K562 (cell line): ENCODE measurements around the gene CELSR1. TPM values are rescaled to one million over a fixed set of nuclear protein-coding genes. Genes with fewer than 3 reads are reported as not detected.

ENCODE experiments used
- CBX1 ChIP-seq: sonication (generic); IDR thresholded peaks from 2 replicates; pipeline ENCODE4 v1.6.1; 2016; ENCODE audit warnings: antibody characterized with exemption, low read depth, mild to moderate bottlenecking
- POLR3A ChIP-seq: IDR thresholded peaks from 2 replicates; pipeline ENCODE4 v1.6.1; 2011; ENCODE audit warnings: borderline replicate concordance, mild to moderate bottlenecking, moderate library complexity; ENCODE audit not compliant: insufficient read length, insufficient read depth; ENCODE audit errors: extremely low read depth
- PTBP1 ChIP-seq: fragments of 200-400 bp; formaldehyde crosslinking; IDR thresholded peaks from 2 replicates; pipeline ENCODE4 v1.6.1; 2017; ENCODE audit warnings: low read depth, low read length
- RREB1 ChIP-seq: fragments of 250-450 bp; sonication (Bioruptor Pico); IDR thresholded peaks from 2 replicates; pipeline ENCODE4 v1.4.0; 2020
- RUNX1 ChIP-seq: sonication (generic); IDR thresholded peaks from 2 replicates; pipeline ENCODE4 v1.6.1; 2016; ENCODE audit warnings: antibody characterized with exemption, low read depth
- TAF7 ChIP-seq: fragments of 450-650 bp; IDR thresholded peaks from 2 replicates; pipeline ENCODE4 v1.6.1; 2016; ENCODE audit warnings: missing genetic modification characterization, missing compliant biosample characterization
- THRB ChIP-seq: fragments of 450-650 bp; formaldehyde crosslinking; conservative IDR thresholded peaks from 2 replicates; pipeline ENCODE4 v1.4.0; 2022; ENCODE audit warnings: mild to moderate bottlenecking, missing genetic modification characterization
- ZFPM2 ChIP-seq: fragments of 250-450 bp; sonication (Bioruptor Pico); IDR thresholded peaks from 2 replicates; pipeline ENCODE4 v1.5.1; 2022; ENCODE audit warnings: mild to moderate bottlenecking
- polyA plus RNA-seq, 8 experiments: library from polyadenylated mRNA; depleted of rRNA in 4 of 8; stranded (reverse) in 5 of 8; unstranded in 3 of 8; fragments of >200 nt; fragmentation: Nextera tagmentation in 2 of 8; fragmentation: Illumina TruSeq in 1 of 8; extraction: Ambion mirVana in 2 of 8; extraction: Trizol in 1 of 8; gene quantifications; 2 replicates each; pipeline versions ENCODE4 v1.2.1 to v1.2.3, GENCODE V29; 2011 to 2014; ENCODE audit warnings: inconsistent platforms in 1 of 8, missing spikeins in 1 of 8
- total RNA-seq, 7 experiments: library from RNA; depleted of rRNA in 6 of 7; stranded (reverse); fragments of >200 nt in 6 of 7; fragmentation: Illumina TruSeq in 2 of 7; extraction: Trizol in 2 of 7; gene quantifications; 2 replicates each; pipeline versions ENCODE4 v1.2.1 to v1.2.3, GENCODE V29; 2011 to 2021; ENCODE audit warnings: low replicate concordance in 1 of 7

CELSR1 gene
- total and polyA plus RNA-seq, 9 of the 15 experiments (the other 6 are each of a cell fraction or from before 2014, with no cell fraction given) = under 0.01 to 0.09 TPM; not detected in 7

- TF ChIP-seq RREB1 (no peak), THRB (no peak), POLR3A (no peak), TAF7 (tag) (no peak), CBX1 (no peak), PTBP1 (no peak), ZFPM2 (CRISPR knock-in tag) (no peak), RUNX1 (no peak)
- TF ChIP-seq, all 486 proteins: peak for 0
Measured at GRCh38 chr22:46360891-46361290, 176.5 kb downstream of the CELSR1 start (continued).
